H1 (cell line): ENCODE measurements around the gene F2. TPM values are rescaled to one million over a fixed set of nuclear protein-coding genes. Genes with fewer than 3 reads are reported as not detected.

Source experiments
- CTCF ChIA-PET: fragments of 300-600 bp; sonication (Branson Sonifier 250); formaldehyde crosslinking; loops from one replicate; lab custom pipeline; 2021; ENCODE audit not compliant: partially characterized antibody; lab: Charles Lee
- POLR2A ChIA-PET: fragments of 300-600 bp; sonication (Branson Sonifier 250); formaldehyde crosslinking; loops from one replicate; lab custom pipeline; 2021; ENCODE audit warnings: inconsistent platforms; ENCODE audit not compliant: partially characterized antibody; lab: Charles Lee
- DNase-seq, 2 experiments: peaks; one replicate each; pipeline versions ENCODE4 v3.0.0 to v3.0.0-alpha.2; 2010 to 2022; ENCODE audit warnings: low spot score in 2 of 2, low read depth in 1 of 2, mixed read lengths in 1 of 2
- FAIRE-seq: peaks from 2 replicates; lab custom pipeline; 2011; peaks lifted over from hg19 to GRCh38; lab: Jason Lieb, UNC
- H2AFZ ChIP-seq: 2 replicates; pipeline ENCODE4 v1.8.1; 2012; ENCODE audit warnings: low read length, inconsistent platforms
- H2AK5ac ChIP-seq: 2 replicates; pipeline ENCODE4 v1.6.1; 2013; ENCODE audit warnings: low read depth, low read length
- H2BK120ac ChIP-seq: replicated peaks from 2 replicates; pipeline ENCODE3; 2013; ENCODE audit warnings: low read depth, low read length, inconsistent platforms
- H2BK12ac ChIP-seq: 2 replicates; pipeline ENCODE4 v1.6.1; 2013; ENCODE audit warnings: low read depth, low read length
- H2BK15ac ChIP-seq: 2 replicates; pipeline ENCODE4 v1.6.1; 2013; ENCODE audit warnings: low read length
- H2BK20ac ChIP-seq: 2 replicates; pipeline ENCODE4 v1.6.1; 2013; ENCODE audit warnings: low read length
- H2BK5ac ChIP-seq: 2 replicates; pipeline ENCODE4 v1.6.1; 2013; ENCODE audit warnings: low read depth, low read length
- H3K14ac ChIP-seq: 2 replicates; pipeline ENCODE4 v1.6.1; 2013; ENCODE audit warnings: inconsistent platforms; ENCODE audit not compliant: insufficient read length
- H3K18ac ChIP-seq: 2 replicates; pipeline ENCODE4 v1.6.1; 2013; ENCODE audit warnings: low read length; ENCODE audit errors: extremely low read depth
- H3K23ac ChIP-seq: 2 replicates; pipeline ENCODE4 v1.6.1; 2013; ENCODE audit warnings: inconsistent platforms; ENCODE audit not compliant: insufficient read length
- H3K23me2 ChIP-seq: 2 replicates; pipeline ENCODE4 v1.6.1; 2013; ENCODE audit warnings: low read depth, low read length
- H3K27ac ChIP-seq: 2 replicates; pipeline ENCODE4 v1.6.1; 2011; ENCODE audit warnings: low read depth, low read length, inconsistent platforms
- H3K27me3 ChIP-seq, 4 experiments: replicated peaks in 1 of 4; 1 replicate in 1 of 4; 2 replicates in 3 of 4; pipeline versions ENCODE4 v1.6.1 to v1.8.1; 2011 to 2013; ENCODE audit warnings: low read length in 3 of 4, mild to moderate bottlenecking in 3 of 4, inconsistent platforms in 2 of 4, mixed read lengths in 2 of 4, moderate library complexity in 1 of 4; ENCODE audit not compliant: control insufficient read depth in 3 of 4, insufficient read depth in 3 of 4; ENCODE audit errors: extremely low read depth in 1 of 4
- H3K36me3 ChIP-seq, 4 experiments: 2 replicates each; pipeline versions ENCODE4 v1.6.1 to v1.8.1; 2011 to 2013; ENCODE audit warnings: mild to moderate bottlenecking in 4 of 4, low read length in 3 of 4, moderate library complexity in 2 of 4, control low read depth in 1 of 4, inconsistent platforms in 1 of 4; ENCODE audit not compliant: insufficient read depth in 4 of 4, control insufficient read depth in 2 of 4
- H3K4ac ChIP-seq: replicated peaks from 2 replicates; pipeline ENCODE3; 2013; ENCODE audit warnings: low read length, low read depth, mixed read lengths, inconsistent platforms; ENCODE audit not compliant: insufficient read length
- H3K4me1 ChIP-seq, 4 experiments: replicated peaks in 1 of 4; 1 replicate in 1 of 4; 2 replicates in 3 of 4; pipeline versions ENCODE4 v1.6.1 to v1.8.1; 2011 to 2013; ENCODE audit warnings: low read length in 3 of 4, inconsistent platforms in 2 of 4, mixed read lengths in 1 of 4; ENCODE audit not compliant: insufficient read depth in 4 of 4, control insufficient read depth in 3 of 4
- H3K4me2 ChIP-seq, 2 experiments: 2 replicates each; pipeline versions ENCODE4 v1.6.1 to v1.8.1; 2011 to 2013; ENCODE audit warnings: low read depth in 2 of 2, low read length in 2 of 2, control low read depth in 1 of 2, inconsistent platforms in 1 of 2, mild to moderate bottlenecking in 1 of 2; ENCODE audit not compliant: insufficient read depth in 1 of 2
- H3K4me3 ChIP-seq, 4 experiments: fragments of 200-600, 300-600 bp in 1 of 4; sonication (generic), shearing (Covaris generic), sonication (Bioruptor Twin) in 1 of 4; 2 replicates each; pipeline versions ENCODE4 v1.5.1 to v1.8.1; 2011 to 2016; ENCODE audit warnings: low read length in 4 of 4, low read depth in 3 of 4, control low read depth in 2 of 4, inconsistent platforms in 2 of 4, mild to moderate bottlenecking in 2 of 4, mixed read lengths in 1 of 4, moderate library complexity in 1 of 4; ENCODE audit not compliant: insufficient read depth in 2 of 4; ENCODE audit errors: extremely low read depth in 1 of 4
- H3K56ac ChIP-seq: replicated peaks from 2 replicates; pipeline ENCODE3; 2013; ENCODE audit warnings: low read depth, mild to moderate bottlenecking, mixed read lengths, low read length, inconsistent platforms; ENCODE audit not compliant: insufficient read length
- H3K79me1 ChIP-seq: 2 replicates; pipeline ENCODE4 v1.6.1; 2013; ENCODE audit warnings: low read depth, low read length, control low read depth
- H3K79me2 ChIP-seq, 2 experiments: 2 replicates each; pipeline versions ENCODE4 v1.6.1 to v1.8.1; 2012 to 2013; ENCODE audit warnings: low read length in 2 of 2, mild to moderate bottlenecking in 2 of 2, inconsistent platforms in 1 of 2; ENCODE audit not compliant: insufficient read depth in 2 of 2, control insufficient read depth in 1 of 2
- H3K9ac ChIP-seq, 4 experiments: replicated peaks in 1 of 4; 1 replicate in 1 of 4; 2 replicates in 3 of 4; pipeline versions ENCODE4 v1.6.1 to v1.8.1; 2011 to 2013; ENCODE audit warnings: low read depth in 3 of 4, low read length in 3 of 4, control low read depth in 2 of 4, mild to moderate bottlenecking in 2 of 4, moderate library complexity in 2 of 4, inconsistent platforms in 1 of 4; ENCODE audit errors: extremely low read depth in 1 of 4
- H3K9me3 ChIP-seq, 2 experiments: 2 replicates each; pipeline versions ENCODE4 v1.6.1 to v1.8.1; 2012 to 2013; ENCODE audit warnings: mild to moderate bottlenecking in 2 of 2, moderate library complexity in 2 of 2, control low read depth in 1 of 2, inconsistent platforms in 1 of 2, low read depth in 1 of 2, low read length in 1 of 2, mixed read lengths in 1 of 2; ENCODE audit not compliant: insufficient read depth in 2 of 2
- H4K20me1 ChIP-seq, 2 experiments: replicated peaks in 1 of 2; 2 replicates each; pipeline versions ENCODE3 to v1.8.1; 2011 to 2013; ENCODE audit warnings: inconsistent platforms in 2 of 2, low read length in 2 of 2, mild to moderate bottlenecking in 1 of 2; ENCODE audit not compliant: insufficient read depth in 2 of 2, control insufficient read depth in 1 of 2
- H4K5ac ChIP-seq: 2 replicates; pipeline ENCODE4 v1.6.1; 2013; ENCODE audit warnings: low read length, low read depth, mixed read lengths, inconsistent platforms; ENCODE audit not compliant: insufficient read length
- H4K8ac ChIP-seq: 2 replicates; pipeline ENCODE4 v1.8.0; 2013; ENCODE audit warnings: mild to moderate bottlenecking, moderate library complexity, low read length, inconsistent platforms; ENCODE audit not compliant: insufficient read depth; ENCODE audit errors: extremely low read depth
- H4K91ac ChIP-seq: replicated peaks from 2 replicates; pipeline ENCODE3; 2013; ENCODE audit warnings: low read length, mixed read lengths, inconsistent platforms; ENCODE audit not compliant: insufficient read length
- MAFK ChIP-seq: IDR thresholded peaks from 2 replicates; pipeline ENCODE4 v1.6.1; 2012; ENCODE audit warnings: low read depth, mild to moderate bottlenecking, improper control_type of control experiment, low read length
- RAD21 ChIP-seq, 2 experiments: IDR thresholded peaks in 1 of 2; conservative IDR thresholded peaks in 1 of 2; 2 replicates each; pipeline ENCODE4 v1.6.1; 2011; ENCODE audit warnings: low read depth in 2 of 2, low read length in 2 of 2, improper control_type of control experiment in 1 of 2, inconsistent platforms in 1 of 2, mild to moderate bottlenecking in 1 of 2, moderate library complexity in 1 of 2
- SIRT6 ChIP-seq: IDR thresholded peaks from one replicate; pipeline ENCODE4 v1.7.1; 2012; ENCODE audit warnings: low read length, inconsistent platforms
- WGBS, 2 experiments: shearing (Covaris generic) in 1 of 2; methylation state at CpG; one replicate each; pipeline versions ENCODE4 v1.1.6 to v1.1.7; 2013 to 2015; ENCODE audit warnings: low lambda C conversion rate in 2 of 2, mixed read lengths in 2 of 2, inconsistent platforms in 1 of 2, low coverage in 1 of 2, missing lambda C conversion rate in 1 of 2; ENCODE audit not compliant: insufficient replicate concordance in 2 of 2, insufficient coverage in 1 of 2, insufficient read length in 1 of 2; ENCODE audit errors: extremely low coverage in 1 of 2, missing lambda C conversion rate in 1 of 2; 5-methylcytosine and 5-hydroxymethylcytosine counted together
- polyA plus RNA-seq, 7 experiments: library from polyadenylated mRNA; depleted of rRNA in 3 of 7; stranded (reverse) in 5 of 7; unstranded in 2 of 7; fragments of >200 nt in 5 of 7; fragments of 200-250 nt in 2 of 7; gene quantifications; 1 replicate in 5 of 7; 2 replicates in 1 of 7; 4 replicates in 1 of 7; pipeline versions ENCODE4 v1.2.1 to v1.2.3, GENCODE V29; 2011 to 2013; ENCODE audit warnings: missing spikeins in 2 of 7, mixed read lengths in 2 of 7
- total RNA-seq: library from RNA; stranded (reverse); fragmentation: NEBNext Ultra II Directional; extraction: Animal tissue kit (Norgen Biotek cat#: 25700); gene quantifications from 2 replicates; pipeline ENCODE4 v1.2.1, GENCODE V29; 2021

F2 gene
- total and polyA plus RNA-seq, 2 of the 8 experiments (the other 6 are each of a cell fraction or from before 2014, with no cell fraction given), result 0.11 TPM; not detected in 1

DNA sequence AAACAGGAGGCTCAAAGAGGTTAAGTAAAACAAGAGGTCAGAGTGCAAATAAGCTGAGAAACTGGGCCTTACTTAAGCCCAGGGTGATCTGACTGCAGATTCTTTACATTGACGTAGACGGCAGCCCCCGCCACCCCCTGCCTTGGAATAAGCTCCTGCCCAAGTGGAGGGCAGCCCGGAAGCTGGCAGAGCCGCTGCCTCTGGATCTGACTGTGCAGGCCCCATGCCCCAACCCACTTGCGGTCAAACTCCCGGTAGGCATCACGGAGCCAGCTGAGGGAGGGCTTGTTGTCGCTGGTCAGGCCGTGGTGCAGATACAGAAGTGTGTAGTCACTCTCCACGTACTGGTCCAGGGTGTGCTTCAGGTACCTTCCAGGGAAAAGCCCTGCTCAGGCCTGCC is 37.2 kb upstream of the F2 start:
- CTCF ChIA-PET, result interaction anchor here (0.6 to 7.5 kb wide), 2 partner anchors 12 to 273 kb away, joined by 3 to 36 read pairs; no protein-coding TSS in a partner anchor
- H3K4me1 ChIP-seq, result no peaks in the 10 kb centered on the region
- H2AK5ac ChIP-seq, result no peak overlapping the region
- H3K36me3 ChIP-seq, result peaks cover 0 to 11% (median 3%) of the 10 kb centered on the region in 4 experiments; a peak in 4 of 8 replicates
- POLR2A ChIA-PET, result no interaction called here
- no peak overlapping the region for H2BK20ac ChIP-seq
- no peak overlapping the region for H3K18ac ChIP-seq
- H3K4me3 ChIP-seq, result no peak overlapping the region
- H2BK12ac ChIP-seq, result no peak overlapping the region
- H2BK5ac ChIP-seq, result no peak overlapping the region
- H3K4ac ChIP-seq, result no peak overlapping the region
- H3K27ac ChIP-seq, result no peak overlapping the region
- no peaks in the 10 kb centered on the region for H3K79me2 ChIP-seq
- no peaks in the 10 kb centered on the region for H3K9me3 ChIP-seq
- H3K9ac ChIP-seq, result no peak overlapping the region
- peak overlapping the region; percentile 85; the same call in 1 of the 2 replicates for H4K8ac ChIP-seq
- H2BK120ac ChIP-seq, result no peak overlapping the region
- peaks cover 0 to 1% of the 10 kb centered on the region in 2 experiments for H4K20me1 ChIP-seq
- no peak overlapping the region for H2BK15ac ChIP-seq
- no peak overlapping the region for H3K14ac ChIP-seq
- 95% methylated on average over 11 of the region's 11 CpGs; no CpG with 5 or more reads in 1 of the 2 experiments for WGBS, 2 experiments
- no peak overlapping the region for H3K23ac ChIP-seq
- H3K4me2 ChIP-seq, result no peak overlapping the region
- DNase-seq (no peak), FAIRE-seq (no peak)
- no peak overlapping the region for H2AFZ ChIP-seq
- no peak overlapping the region for H4K5ac ChIP-seq
- TF ChIP-seq SIRT6, result no peak
- TF ChIP-seq MAFK, result no peak
- no peak for TF ChIP-seq RAD21 (IDR thresholded peaks at IDR 0.05 in 1 of 2, conservative IDR thresholded peaks at IDR 0.05 in 1 of 2; ENCODE audit: low read depth in 2 of 2, low read length in 2 of 2)
- H3K79me1 ChIP-seq, result no peaks in the 10 kb centered on the region
- H3K23me2 ChIP-seq, result no peaks in the 10 kb centered on the region
- H3K27me3 ChIP-seq, result no peaks in the 10 kb centered on the region
- H3K56ac ChIP-seq, result no peak overlapping the region
- no peak overlapping the region for H4K91ac ChIP-seq
